Thyroid gland (tissue), 4 donors: ENCODE results near the gene DAGLA. TPM values are rescaled to one million over a fixed set of nuclear protein-coding genes. Genes with fewer than 3 reads are reported as not detected.
A peak's percentile ranks its signal among the peaks of the same experiment; 100 is the strongest.

Source experiments
- DNase-seq, 2 donors: peaks; one replicate each; pipeline ENCODE4 v3.0.0-alpha.2; 2019
- H3K27ac ChIP-seq, 3 donors: fragments of 200-600 bp; sonication (generic); 1 replicate in 2 of 3; 2 replicates in 1 of 3; pipeline ENCODE4 v1.5.1; 2016 to 2019; ENCODE audit warnings: mild to moderate bottlenecking in 1 of 3, moderate library complexity in 1 of 3
- H3K27me3 ChIP-seq: fragments of 200-600 bp; sonication (generic); one replicate; pipeline ENCODE4 v1.5.1; 2019
- H3K36me3 ChIP-seq, 2 donors: fragments of 200-600 bp; sonication (generic); one replicate each; pipeline ENCODE4 v1.5.1; 2016 to 2019
- H3K4me1 ChIP-seq, 2 donors: fragments of 200-600 bp; sonication (generic); one replicate each; pipeline ENCODE4 v1.5.1; 2017 to 2019
- H3K4me3 ChIP-seq, 3 donors: fragments of 200-600 bp; sonication (generic); replicated peaks in 1 of 3; 1 replicate in 2 of 3; 2 replicates in 1 of 3; pipeline ENCODE4 v1.5.1; 2016; ENCODE audit warnings: mild to moderate bottlenecking in 1 of 3
- H3K9me3 ChIP-seq: fragments of 200-600 bp; sonication (generic); one replicate; pipeline ENCODE4 v1.5.1; 2017
- CTCF ChIP-seq, 6 experiments: fragments of 200-600 bp in 3 of 6; fragments of 450-650 bp in 3 of 6; sonication (generic) in 3 of 6; IDR thresholded peaks; one replicate each; pipeline ENCODE4 v1.5.1; 2016 to 2019; ENCODE audit warnings: antibody characterized with exemption in 6 of 6, mild to moderate bottlenecking in 2 of 6, inconsistent platforms in 1 of 6, moderate library complexity in 1 of 6
- POLR2A ChIP-seq, 2 donors: fragments of 450-650 bp; IDR thresholded peaks; one replicate each; pipeline ENCODE4 v1.6.1; 2017; ENCODE audit warnings: antibody characterized with exemption in 2 of 2, mild to moderate bottlenecking in 2 of 2, moderate library complexity in 1 of 2
- WGBS, 2 donors: methylation state at CpG; one replicate each; pipeline ENCODE4 v1.1.5; 2017; 5-methylcytosine and 5-hydroxymethylcytosine counted together
- intact Hi-C: fragments of 100-400 bp; cut with DNase I; formaldehyde crosslinking; loops from one replicate; pipeline ENCODE4 v1.15.1; 2023
- total RNA-seq, 4 donors: library from RNA; depleted of rRNA; stranded (reverse); fragments of >200 nt; gene quantifications; one replicate each; pipeline ENCODE4 v1.2.3, GENCODE V29; 2016

Gene DAGLA
- 1 to 10 TPM; 1.7 to 2.8 (median 1.9) TPM for total RNA-seq

GRCh38 chr11:61679893-61680621 is at the start of gene DAGLA:
TSS of gene DAGLA (plus strand) at chr11:61680391. CDS start at chr11:61720156, 39,765 bp downstream.
- DNase-seq = peak; percentile 57 to 67
- H3K27ac ChIP-seq = peak within 1 kb of the TSS in 1 of 3 donors; percentile 26
- peak; percentile 36 to 99 (median 97) for TF ChIP-seq CTCF (IDR thresholded peaks at IDR 0.05)
- TF ChIP-seq POLR2A (IDR thresholded peaks at IDR 0.05) = no peak
- H3K27me3 ChIP-seq = no peaks in the 10 kb centered on the region
- peaks cover 4 to 20% of the 10 kb centered on the region in 2 donors for H3K4me1 ChIP-seq
- intact Hi-C loops = loop anchor here (2.0 kb wide), 1 partner anchor 53 kb away; no protein-coding TSS in a partner anchor
- 22% methylated on average over 8 of the region's 84 CpGs; no CpG with 5 or more reads in 1 of the 2 donors for WGBS, 2 donors
- H3K9me3 ChIP-seq = no peaks in the 10 kb centered on the region
- no peaks in the 10 kb centered on the region for H3K36me3 ChIP-seq
- peak within 1 kb of the TSS in 2 of 3 donors; percentile 20 to 35 for H3K4me3 ChIP-seq

GRCh38 chr11:61632096-61632495 is 48.1 kb upstream of the DAGLA start:
- peaks cover 0 to 8% of the 10 kb centered on the region in 2 donors for H3K4me1 ChIP-seq
- no peaks in the 10 kb centered on the region for H3K9me3 ChIP-seq
- no peaks in the 10 kb centered on the region for H3K36me3 ChIP-seq
- 54 to 62% methylated on average over 12 of the region's 12 CpGs for WGBS, 2 donors
- H3K27me3 ChIP-seq = no peaks in the 10 kb centered on the region
- TF ChIP-seq CTCF (IDR thresholded peaks at IDR 0.05) = no peak
- no peak for TF ChIP-seq POLR2A (IDR thresholded peaks at IDR 0.05)
- no peak overlapping the region for H3K4me3 ChIP-seq
- DNase-seq = no peak
- intact Hi-C loops = no loop called here
- H3K27ac ChIP-seq = no peak overlapping the region

- 100% methylated on average over 1 of the region's 1 CpG for WGBS, 2 donors
- TF ChIP-seq POLR2A (IDR thresholded peaks at IDR 0.05) (no peak), CTCF (IDR thresholded peaks at IDR 0.05) (no peak)
- H3K27ac ChIP-seq = no peak overlapping the region
- intact Hi-C loops = no loop called here
- no peak for DNase-seq
- H3K27me3 ChIP-seq = no peaks in the 10 kb centered on the region
- no peaks in the 10 kb centered on the region for H3K9me3 ChIP-seq
- H3K4me1 ChIP-seq = no peaks in the 10 kb centered on the region
- no peak overlapping the region for H3K4me3 ChIP-seq
- no peaks in the 10 kb centered on the region for H3K36me3 ChIP-seq
Measured at GRCh38 chr11:61635304-61635703, 44.9 kb upstream of the DAGLA start.

- no peak for DNase-seq
- Histone ChIP-seq H3K27me3 (no peaks in the 10 kb centered on the region), H3K4me1 (no peaks in the 10 kb centered on the region), H3K4me3 (no peak overlapping the region), H3K9me3 (no peaks in the 10 kb centered on the region), H3K27ac (no peak overlapping the region), H3K36me3 (no peaks in the 10 kb centered on the region)
- 75 to 78% methylated on average over 5 of the region's 5 CpGs for WGBS, 2 donors
- TF ChIP-seq CTCF (IDR thresholded peaks at IDR 0.05) (no peak), POLR2A (IDR thresholded peaks at IDR 0.05) (no peak)
- intact Hi-C loops = loop anchor here (2.0 kb wide), 1 partner anchor 55 kb away; the partner anchor contains the start of gene SYT7
Measured at GRCh38 chr11:61635787-61636186, 44.4 kb upstream of the DAGLA start.

GRCh38 chr11:61636676-61637075 is 43.5 kb upstream of the DAGLA start:
- H3K36me3 ChIP-seq = no peaks in the 10 kb centered on the region
- H3K27me3 ChIP-seq = no peaks in the 10 kb centered on the region
- intact Hi-C loops = loop anchor here (2.0 kb wide), 1 partner anchor 56 kb away; the partner anchor contains the start of gene SYT7
- DNase-seq = no peak
- TF ChIP-seq CTCF (IDR thresholded peaks at IDR 0.05) (no peak), POLR2A (IDR thresholded peaks at IDR 0.05) (no peak)
- 76 to 91% methylated on average over 7 to 11 of the region's 11 CpGs for WGBS, 2 donors
- H3K9me3 ChIP-seq = no peaks in the 10 kb centered on the region
- H3K4me3 ChIP-seq = no peak overlapping the region
- H3K4me1 ChIP-seq = no peaks in the 10 kb centered on the region
- no peak overlapping the region for H3K27ac ChIP-seq
